HPDE6-E6E7 (cell line): Measurements from ENCODE around the gene ASTN1.

Experiments used
- DNase-seq: peaks from one replicate; pipeline ENCODE4 v3.0.0; 2011; ENCODE audit warnings: missing footprints; ENCODE audit errors: extremely low spot score

ASTN1 gene

DNA sequence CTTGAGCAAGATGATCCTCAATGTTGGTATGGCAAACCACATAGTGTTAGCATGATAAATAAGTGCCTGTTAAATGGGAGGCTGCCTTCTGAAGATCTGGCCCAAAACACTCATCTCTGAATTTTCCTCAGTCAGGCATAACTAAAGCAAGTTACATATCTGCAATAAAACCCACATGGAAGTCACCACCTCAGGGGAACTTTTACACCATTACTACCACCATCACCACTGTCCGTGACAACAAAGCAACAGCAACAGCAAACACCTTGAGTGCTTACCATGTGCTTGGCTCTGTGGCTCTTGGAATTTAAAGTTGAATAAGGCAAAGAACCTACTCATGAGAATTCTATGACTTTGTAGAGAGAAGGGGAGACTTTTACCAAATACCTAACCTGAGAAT lies 233.0 kb downstream of the ASTN1 start:
- no peak for DNase-seq

DNA sequence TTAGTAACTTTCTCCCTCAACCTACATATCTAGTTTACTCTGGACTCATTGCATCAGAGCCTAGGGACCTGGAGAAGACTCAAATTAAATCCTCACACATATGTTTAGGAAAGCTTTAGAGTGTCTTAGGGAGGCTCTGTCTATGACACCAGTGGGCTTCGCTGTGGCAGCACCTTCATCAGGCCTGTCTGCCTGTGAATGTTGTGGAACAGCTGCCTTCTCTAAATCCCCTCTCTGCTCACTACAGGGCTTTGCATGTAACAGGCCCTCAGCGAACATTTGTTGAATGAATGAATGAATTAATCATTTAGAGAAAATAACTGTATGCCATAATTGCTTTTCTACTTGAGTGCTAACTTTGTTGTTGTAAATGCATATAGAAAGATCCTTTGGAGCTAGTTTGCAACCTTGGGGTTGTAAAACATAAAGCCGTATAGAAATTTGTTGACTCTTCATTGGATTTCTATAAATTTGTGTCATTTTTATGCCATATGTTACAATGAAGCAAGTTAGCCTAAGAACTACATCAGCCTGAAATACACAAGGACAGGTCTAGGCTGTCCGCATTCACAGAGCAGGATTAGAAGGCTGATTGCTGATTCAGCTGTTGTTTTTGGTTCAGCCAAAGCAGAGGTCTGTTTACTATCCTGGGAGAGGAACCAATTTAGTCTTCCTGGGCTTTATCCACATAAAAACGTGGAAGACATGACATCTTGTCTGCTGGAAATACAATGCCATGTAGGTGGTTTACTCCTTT lies 238.0 kb downstream of the ASTN1 start:
- DNase-seq = no peak

DNA sequence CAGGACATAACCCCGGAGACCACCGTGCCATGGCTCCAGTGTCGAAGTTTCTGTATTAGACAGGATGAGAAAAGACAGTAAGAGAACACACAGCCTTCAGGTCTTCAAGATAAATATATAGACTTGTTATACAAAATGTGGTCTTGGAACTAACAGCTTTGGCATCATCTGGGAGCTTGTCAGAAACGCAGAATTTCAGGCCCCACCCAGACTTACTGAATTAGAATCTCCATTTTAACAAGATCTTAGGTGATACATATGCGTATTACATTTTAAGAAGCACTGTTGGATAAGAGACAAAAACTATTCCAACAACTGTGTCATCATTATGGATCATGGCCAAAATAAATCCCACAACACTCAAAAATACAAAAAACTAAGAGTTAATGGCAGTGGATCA lies 239.3 kb downstream of the ASTN1 start:
- no peak for DNase-seq

DNA sequence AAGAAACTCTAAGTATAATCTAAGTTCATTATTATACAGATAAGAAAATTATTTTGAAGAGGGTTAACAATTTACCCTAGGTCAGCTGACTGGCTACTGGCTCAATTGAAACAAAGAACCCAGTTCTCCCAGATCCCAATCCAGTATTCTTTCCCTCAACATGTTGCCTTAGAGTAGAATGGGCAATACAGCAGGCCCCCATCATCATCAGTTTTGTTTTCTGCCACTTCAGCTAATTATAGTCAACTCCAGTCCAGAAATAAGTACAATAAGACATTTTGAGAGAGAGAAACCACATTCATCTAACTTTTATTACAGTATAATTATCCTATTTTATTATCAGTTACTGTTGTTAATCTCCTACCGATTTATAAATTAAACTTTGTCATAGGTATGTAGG lies 241.2 kb downstream of the ASTN1 start:
- DNase-seq = no peak

DNA sequence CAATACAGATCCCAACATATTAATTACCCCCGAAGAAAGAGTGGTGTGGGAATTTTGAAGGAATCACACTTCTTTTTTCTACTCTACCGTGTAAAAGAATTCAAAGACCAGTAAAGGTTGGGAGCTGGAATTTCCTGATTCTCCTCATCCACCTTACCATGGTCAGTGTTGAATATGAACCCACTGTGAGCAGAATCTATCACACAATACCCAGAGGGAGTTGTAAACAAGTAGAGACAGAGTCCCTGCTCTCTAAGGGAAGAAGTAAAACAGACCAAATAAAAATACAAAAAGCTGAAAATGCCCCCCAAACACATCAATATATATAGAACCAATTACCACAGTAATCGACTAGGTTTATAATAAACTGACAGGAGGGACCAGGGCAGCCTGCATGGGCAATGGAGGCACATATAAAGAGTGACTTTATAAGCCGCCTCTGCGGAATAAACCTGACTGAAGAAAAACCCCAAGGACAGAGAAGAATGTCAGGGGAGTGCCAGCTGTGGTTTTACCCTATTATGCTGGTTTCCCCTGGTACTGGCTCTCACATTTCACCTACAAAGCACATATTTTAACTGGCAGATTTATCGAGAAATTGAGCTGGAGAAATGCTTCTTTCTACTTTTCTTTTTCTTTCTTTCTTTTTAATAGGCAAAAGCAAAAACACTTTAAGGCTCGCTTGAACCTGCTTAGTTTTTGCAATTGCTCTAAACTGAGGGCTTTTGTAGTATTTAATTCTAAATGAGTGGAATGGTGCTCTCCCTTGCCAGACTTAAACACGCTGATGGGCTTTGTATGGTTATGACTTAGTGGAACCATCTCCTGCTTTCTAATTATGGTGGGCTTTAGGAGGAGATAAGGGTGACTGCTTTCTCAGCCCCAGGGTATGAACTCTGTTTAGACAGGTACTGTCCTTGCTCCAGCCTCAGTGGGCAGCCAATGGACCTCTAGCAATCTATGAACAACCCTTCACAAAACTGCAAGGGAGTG lies 244.8 kb downstream of the ASTN1 start:
- no peak for DNase-seq

DNA sequence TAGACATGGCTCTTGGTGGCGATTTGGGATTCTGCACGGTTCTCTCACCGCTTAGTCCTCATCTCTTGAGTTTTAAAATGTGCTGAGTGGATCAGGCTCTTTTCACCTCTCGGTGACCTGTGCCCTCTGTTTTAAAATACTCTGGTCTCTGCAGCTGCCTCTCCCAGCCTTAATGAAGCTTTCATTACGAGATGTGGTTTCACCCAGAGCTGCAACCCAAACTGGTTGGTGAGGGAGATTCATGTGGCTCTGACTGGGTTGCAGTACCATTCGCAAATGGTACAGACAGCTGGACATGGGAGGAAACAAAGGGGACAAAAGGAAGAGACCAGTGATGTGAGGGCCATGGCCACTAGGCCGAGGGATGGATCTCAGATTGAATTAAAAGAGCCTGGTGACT lies 258.9 kb downstream of the ASTN1 start:
- DNase-seq = no peak

DNA sequence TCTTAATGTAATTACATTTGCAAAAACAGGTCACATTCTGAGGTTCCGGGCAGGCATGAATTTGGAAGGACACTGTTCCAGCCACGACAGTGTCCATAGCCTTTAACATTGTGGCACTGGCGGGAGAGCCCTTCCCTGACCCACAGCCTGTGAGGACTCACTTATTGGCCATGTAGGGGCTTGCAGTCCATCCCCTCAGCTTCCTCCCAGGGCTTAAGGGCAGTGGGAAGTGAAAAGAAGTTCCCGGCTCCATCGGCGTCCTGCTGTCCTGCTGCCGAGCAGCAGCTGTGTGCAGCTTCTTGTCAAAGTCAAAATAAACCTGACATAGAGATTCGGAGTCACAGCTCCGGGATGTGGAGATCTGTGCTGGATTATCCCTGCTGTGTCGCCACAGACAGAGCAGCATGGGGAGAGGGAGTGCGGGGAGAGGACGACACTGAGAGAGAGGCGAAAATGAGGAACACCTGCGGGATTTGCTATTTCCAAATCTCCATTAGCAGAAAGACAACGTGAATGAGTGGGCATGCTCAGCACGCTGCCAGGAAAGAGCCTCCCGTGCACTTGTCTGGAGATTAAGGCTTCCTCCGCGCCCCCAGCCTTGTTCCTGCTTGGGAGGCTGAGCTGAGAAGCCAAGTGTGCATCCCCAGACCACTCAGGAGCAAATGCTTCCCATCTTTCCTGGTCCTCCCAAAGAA lies 260.3 kb downstream of the ASTN1 start:
- DNase-seq = no peak

DNA sequence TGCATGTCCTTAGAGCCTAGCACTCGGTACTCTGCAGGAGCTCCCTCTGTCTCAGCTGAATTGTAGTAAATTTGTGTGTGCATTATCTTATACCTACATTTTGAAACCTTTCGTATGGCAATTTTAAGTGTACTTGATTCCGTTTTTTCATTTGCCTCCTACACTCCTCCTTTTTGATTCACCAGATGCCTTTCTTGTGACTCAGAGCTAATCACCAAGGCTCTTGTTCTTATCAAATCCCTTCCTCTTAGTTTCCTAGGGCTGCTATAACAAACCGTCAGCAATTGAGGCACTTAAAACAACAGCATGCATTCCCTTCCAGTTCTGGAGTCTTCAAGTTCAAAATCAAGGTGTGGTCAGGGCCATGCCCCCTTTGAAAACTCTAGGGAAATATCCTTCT lies 261.0 kb downstream of the ASTN1 start:
- no peak for DNase-seq

DNA sequence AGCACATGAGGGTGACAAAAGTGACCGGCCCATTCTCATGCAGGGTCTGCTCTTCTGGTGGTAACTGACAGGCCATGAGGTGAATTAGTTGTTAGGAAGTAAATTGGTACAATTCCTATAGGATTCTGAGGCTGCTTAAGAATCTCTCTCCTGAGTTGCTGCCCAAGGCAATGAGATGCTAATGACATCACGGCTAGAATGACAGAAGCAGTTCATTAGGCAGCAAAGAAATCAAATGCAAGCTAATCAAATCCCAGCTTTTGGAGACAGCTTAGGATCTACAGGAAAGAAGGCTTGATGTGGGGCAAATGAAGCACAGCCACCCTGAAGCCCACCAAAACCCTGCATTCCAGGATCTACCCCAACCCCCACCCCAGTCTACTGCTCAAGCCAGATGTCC lies 265.2 kb downstream of the ASTN1 start:
- DNase-seq = no peak

DNA sequence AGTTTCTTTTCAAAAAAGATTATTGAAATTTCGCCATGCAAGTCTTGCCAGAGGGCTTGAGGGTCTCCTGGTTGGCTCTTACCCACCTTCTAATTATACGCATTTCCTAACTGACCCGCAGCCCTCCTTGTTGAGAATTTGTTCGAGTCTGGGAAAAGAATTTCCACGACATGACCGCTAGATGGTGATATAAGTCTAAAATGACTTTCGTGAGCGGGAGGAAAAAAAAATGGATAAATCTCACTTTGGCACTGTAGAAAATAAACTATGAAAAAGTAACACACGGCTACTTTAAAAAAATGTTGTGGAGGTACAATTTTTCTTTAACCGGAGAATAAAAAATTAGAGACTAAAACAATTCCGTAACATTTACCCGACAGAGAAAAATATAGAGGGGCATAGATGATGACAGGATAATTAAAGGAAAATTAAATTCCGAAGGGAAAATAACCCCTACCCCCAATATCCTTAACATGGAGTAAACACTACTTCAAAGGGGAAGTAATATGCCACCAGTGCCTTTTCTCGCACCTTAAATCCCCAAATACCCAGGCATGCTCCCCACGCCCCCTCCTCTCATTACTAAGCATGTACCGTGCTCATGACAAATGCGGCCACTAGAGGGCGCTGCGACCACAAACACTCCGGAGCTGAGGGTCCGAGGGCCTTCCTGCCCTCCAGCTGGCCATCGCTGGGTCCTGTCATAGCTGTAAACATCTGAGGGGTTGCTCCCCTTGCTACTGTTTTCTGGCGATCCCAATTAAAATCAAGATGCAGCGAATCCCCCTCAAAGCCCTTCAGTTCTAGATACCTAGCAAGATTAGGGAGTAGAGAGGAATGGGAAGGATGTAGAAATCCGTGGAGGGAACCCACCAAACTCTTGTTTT lies 266.9 kb downstream of the ASTN1 start:
- DNase-seq = peak; percentile 50

DNA sequence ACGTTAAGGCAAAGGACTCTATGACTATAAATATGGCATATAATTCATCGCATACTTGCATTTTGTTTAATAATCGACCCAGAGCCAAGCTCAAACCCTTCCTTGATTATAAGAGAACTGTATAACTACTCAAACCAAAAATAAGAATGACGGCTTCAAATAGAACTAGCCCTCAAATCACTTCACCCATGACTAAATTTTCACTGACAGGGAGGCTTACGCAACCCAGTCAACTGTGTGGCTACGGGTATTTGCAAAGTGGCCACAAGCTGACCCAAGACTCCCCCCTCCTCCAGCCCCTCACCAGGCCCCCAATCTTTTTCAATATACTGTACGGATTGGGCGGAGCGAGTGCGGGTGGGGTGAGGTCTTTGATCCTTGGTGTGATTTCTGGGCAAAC lies 268.3 kb downstream of the ASTN1 start:
- DNase-seq = no peak

DNA sequence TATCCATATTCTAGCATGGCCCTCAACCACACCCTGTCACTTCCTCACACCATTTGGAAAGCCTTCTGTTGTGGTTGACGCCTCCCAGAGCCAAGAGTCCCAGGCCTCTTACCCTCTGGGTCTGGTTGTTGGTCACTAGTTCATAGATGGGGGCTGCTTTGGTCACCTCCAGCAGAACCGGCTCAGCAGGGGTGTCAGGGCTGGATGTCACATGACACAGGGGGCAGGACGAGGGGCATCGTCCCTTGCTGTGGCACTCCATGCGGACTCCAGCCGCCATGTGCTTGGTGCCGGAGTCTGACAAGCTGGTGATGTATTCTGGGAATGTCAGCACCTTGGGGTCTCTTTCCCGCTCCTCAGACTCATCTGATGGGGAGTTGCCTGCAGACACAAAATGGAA lies 270.1 kb downstream of the ASTN1 start:
- DNase-seq = no peak

DNA sequence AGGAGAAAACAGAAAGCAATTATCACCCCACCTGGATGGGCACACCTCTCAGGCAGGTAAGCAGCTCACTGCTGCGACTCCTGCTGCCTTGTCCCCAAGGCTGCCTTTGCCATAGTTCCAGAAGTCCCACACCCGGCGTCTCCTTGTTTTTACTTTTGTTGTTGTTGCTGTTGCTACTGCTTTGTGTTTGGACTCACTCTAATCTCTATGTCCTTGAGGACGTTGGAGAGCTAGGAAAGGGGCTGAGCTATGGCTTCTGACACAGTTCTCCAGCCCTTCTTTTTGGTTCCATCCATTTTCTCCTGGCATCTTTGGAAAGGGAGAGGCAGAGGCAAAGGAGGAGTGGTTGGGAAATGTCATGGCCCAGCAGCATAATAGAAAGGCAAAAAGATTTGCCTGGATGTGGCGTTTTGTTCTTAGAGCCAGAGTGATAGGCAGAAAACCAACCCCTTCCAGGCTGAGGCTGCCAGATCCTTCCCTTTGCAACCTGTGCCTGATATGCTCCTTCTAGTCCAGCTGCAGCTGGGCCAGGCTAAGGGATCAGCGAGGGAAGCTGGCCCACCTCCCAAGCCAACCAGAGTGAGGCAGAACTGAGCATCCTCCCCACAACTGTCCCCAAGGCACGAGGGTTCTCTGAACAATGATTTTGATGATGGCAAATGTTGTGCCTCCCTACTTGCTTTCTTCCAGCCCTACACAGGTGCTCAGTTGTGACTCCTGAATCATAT lies 270.7 kb downstream of the ASTN1 start:
- no peak for DNase-seq

DNA sequence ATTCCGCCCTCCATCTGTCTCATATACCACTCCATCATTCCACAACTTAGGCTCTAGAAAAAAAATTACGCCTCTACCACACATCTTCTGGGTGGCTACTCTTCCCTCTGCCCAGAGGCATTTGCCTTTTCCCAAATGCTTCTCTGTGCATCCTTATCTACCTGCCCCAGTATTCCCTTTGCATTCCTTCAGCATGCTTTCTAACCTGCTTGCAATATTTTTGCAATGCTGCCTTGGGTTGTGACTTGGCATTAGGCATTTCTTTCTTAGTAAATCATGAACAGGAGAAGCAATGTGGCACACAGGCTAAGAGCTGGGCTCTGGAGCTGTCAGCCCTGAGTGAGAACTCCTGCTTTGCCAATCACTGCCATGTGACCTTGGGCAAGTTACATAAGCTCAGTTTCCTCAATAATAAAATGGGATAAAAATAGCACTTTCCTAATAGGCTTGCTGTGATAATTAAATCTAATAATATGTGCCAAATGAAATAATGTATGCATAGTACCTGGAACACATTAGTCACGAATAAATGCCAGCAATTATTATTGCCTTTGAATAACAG lies 276.0 kb downstream of the ASTN1 start:
- no peak for DNase-seq

DNA sequence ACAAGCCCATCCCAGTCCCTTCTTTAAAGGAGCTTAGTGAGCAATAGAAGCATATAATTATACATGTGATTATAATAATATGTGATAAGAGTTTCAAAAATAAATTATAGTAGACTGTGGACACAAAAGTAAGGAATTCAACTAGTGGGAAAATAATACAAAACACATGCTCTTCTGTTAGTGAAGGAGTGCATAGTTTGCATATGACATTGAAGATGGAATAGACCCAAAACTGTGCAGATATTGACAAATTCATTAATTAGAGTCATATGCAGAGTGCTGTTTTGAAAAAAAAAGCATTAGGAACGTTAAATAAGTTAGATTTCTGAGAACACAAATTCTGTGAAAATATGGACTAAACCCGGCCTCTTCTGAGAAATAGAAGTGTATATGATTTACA lies 278.8 kb downstream of the ASTN1 start:
- no peak for DNase-seq

DNA sequence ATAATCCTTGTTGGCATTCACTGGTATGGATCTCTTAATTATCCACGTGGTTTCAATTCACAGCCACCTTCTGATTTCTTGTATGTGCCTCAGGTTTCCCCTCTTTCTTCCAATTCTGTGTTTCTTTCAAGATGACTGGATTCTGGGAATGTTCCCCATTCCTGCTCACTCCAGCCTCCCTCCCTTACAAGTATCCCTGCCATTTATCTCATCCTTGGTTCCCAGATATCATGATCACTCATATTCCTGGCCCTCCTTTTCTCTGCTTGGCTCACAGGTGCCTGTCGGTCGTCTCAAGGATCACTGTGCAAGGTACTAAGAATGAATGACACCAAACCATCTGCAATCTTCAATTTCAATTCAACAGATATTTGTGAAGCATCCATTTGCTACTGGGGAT lies 279.2 kb downstream of the ASTN1 start:
- DNase-seq = no peak

DNA sequence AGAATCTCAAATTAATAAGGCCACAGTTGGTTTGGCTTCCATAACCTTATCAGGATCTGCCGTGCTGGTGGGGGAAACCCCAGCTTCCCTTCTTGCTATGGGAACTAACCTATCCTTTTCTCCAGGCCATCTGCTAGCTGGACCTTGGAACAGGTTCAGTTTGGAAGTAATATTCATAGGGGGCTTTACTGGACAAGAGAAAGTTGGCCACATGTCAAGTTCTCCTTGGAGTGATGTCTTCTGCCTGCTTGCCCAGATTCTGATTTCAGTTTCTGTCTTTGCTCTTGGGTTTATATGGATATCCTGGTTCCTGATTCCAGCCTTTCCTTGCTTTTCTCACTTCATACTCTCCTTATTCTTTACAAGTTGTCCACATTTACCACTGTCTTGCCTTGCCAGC lies 279.6 kb downstream of the ASTN1 start:
- DNase-seq = no peak

DNA sequence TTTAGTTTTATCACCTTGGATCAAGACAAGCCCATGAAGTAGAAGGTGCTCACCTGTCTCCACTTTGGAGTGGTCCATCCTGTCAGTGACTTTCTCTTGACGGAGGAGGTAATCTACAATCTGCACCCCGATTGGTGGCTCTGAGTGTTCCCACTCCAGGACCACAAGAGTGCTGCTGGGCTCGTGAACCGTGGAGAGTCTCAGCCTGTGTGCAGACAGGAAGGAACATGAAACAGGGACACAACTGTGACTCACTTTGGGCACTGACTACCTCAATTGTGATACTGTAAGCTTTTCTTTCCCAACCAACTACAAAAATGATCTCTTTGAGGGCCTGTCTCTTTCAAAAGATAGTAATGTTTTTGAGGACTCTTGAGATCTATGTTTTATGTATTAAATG lies 280.2 kb downstream of the ASTN1 start:
- DNase-seq = no peak

DNA sequence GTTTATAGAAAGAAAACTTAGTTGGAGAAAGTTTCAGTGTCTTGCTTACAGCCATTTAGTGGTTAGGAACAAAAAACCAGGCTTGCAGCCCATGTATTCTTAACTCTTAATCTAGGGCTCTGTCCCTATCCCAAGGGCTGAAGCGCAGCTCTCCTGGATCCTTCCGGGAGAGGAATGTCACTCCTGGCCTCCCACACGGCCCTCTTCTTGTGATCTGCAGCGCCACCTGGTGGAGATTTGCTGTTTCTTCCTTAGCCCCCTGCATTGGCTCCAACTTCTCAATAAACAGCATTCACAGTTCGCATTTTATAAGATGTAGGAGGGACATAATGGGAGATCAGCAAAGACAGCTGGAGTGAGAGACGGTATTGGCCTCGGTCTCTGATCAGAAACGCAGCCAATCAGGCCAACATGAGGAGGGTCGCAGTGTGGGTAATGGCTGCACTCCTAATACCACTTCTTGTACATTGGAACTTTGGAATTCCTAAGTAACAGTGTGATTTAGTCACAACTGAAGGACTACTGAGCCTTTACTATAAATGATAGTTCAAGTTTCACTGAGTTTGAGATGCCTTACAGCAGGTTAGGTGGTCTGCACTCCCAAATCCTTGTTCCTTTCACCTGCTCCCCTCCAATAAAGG lies 283.4 kb downstream of the ASTN1 start:
- DNase-seq = peak; percentile 61
